ENCODE results near the gene CDH18.

Gene CDH18

GRCh38 chr5:19891658-19892057 lies 96.3 kb downstream of the CDH18 start:
- no peaks in the 10 kb centered on the region for H3K79me2 ChIP-seq (ENCODE audit: insufficient read depth, low read length)
- H4K20me1 ChIP-seq (ENCODE audit: insufficient read depth, low read length) = no peaks in the 10 kb centered on the region
- no peaks in the 10 kb centered on the region for H3K4me1 ChIP-seq (ENCODE audit: insufficient read depth, low read length, severe bottlenecking)
- TF ChIP-seq EZH2 (IDR thresholded peaks at IDR 0.05; ENCODE audit: borderline replicate concordance, low read length) = no peak
- TF ChIP-seq, protein P1, sequence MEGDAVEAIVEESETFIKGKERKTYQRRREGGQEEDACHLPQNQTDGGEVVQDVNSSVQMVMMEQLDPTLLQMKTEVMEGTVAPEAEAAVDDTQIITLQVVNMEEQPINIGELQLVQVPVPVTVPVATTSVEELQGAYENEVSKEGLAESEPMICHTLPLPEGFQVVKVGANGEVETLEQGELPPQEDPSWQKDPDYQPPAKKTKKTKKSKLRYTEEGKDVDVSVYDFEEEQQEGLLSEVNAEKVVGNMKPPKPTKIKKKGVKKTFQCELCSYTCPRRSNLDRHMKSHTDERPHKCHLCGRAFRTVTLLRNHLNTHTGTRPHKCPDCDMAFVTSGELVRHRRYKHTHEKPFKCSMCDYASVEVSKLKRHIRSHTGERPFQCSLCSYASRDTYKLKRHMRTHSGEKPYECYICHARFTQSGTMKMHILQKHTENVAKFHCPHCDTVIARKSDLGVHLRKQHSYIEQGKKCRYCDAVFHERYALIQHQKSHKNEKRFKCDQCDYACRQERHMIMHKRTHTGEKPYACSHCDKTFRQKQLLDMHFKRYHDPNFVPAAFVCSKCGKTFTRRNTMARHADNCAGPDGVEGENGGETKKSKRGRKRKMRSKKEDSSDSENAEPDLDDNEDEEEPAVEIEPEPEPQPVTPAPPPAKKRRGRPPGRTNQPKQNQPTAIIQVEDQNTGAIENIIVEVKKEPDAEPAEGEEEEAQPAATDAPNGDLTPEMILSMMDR (IDR thresholded peaks at IDR 0.05; ENCODE audit: low read length) = no peak
- no peak overlapping the region for H3K9ac ChIP-seq (ENCODE audit: low read length)
- no peaks in the 10 kb centered on the region for H3F3A ChIP-seq (ENCODE audit: insufficient read depth, low read length)
- no peaks in the 10 kb centered on the region for H3K36me3 ChIP-seq (ENCODE audit: insufficient read depth, low read length)
- H3K4me2 ChIP-seq (ENCODE audit: low read length) = no peak overlapping the region
- H3K4me3 ChIP-seq (ENCODE audit: low read depth, low read length, poor library complexity, severe bottlenecking) = no peak overlapping the region
- no peaks in the 10 kb centered on the region for H3K9me3 ChIP-seq (ENCODE audit: low read length)
- H3K27me3 ChIP-seq (ENCODE audit: insufficient read depth, low read length) = no peaks in the 10 kb centered on the region
- H3K9me2 ChIP-seq (ENCODE audit: low read depth, low read length) = no peaks in the 10 kb centered on the region
- H2AFZ ChIP-seq (ENCODE audit: low read length) = no peak overlapping the region
- no peak overlapping the region for H3K27ac ChIP-seq (ENCODE audit: low read depth, low read length, poor library complexity, severe bottlenecking)

- no peaks in the 10 kb centered on the region for H3F3A ChIP-seq (ENCODE audit: insufficient read depth, low read length)
- no peaks in the 10 kb centered on the region for H3K4me1 ChIP-seq (ENCODE audit: insufficient read depth, low read length, severe bottlenecking)
- H2AFZ ChIP-seq (ENCODE audit: low read length) = no peak overlapping the region
- H3K9me3 ChIP-seq (ENCODE audit: low read length) = no peaks in the 10 kb centered on the region
- H3K79me2 ChIP-seq (ENCODE audit: insufficient read depth, low read length) = no peaks in the 10 kb centered on the region
- no peaks in the 10 kb centered on the region for H3K36me3 ChIP-seq (ENCODE audit: insufficient read depth, low read length)
- H3K9ac ChIP-seq (ENCODE audit: low read length) = no peak overlapping the region
- no peaks in the 10 kb centered on the region for H3K27me3 ChIP-seq (ENCODE audit: insufficient read depth, low read length)
- TF ChIP-seq, protein P1 (IDR thresholded peaks at IDR 0.05; ENCODE audit: low read length) = no peak
- no peak for TF ChIP-seq EZH2 (IDR thresholded peaks at IDR 0.05; ENCODE audit: borderline replicate concordance, low read length)
- no peak overlapping the region for H3K27ac ChIP-seq (ENCODE audit: low read depth, low read length, poor library complexity, severe bottlenecking)
- no peak overlapping the region for H3K4me2 ChIP-seq (ENCODE audit: low read length)
- H3K4me3 ChIP-seq (ENCODE audit: low read depth, low read length, poor library complexity, severe bottlenecking) = no peak overlapping the region
- no peaks in the 10 kb centered on the region for H4K20me1 ChIP-seq (ENCODE audit: insufficient read depth, low read length)
- no peaks in the 10 kb centered on the region for H3K9me2 ChIP-seq (ENCODE audit: low read depth, low read length)
Measured at GRCh38 chr5:19886123-19886917, 101.7 kb downstream of the CDH18 start.

- Histone ChIP-seq H3K4me3 (ENCODE audit: low read depth, low read length, poor library complexity, severe bottlenecking) (no peak overlapping the region), H4K20me1 (ENCODE audit: insufficient read depth, low read length) (no peaks in the 10 kb centered on the region), H3K9ac (ENCODE audit: low read length) (no peak overlapping the region), H3K4me1 (ENCODE audit: insufficient read depth, low read length, severe bottlenecking) (no peaks in the 10 kb centered on the region), H3F3A (ENCODE audit: insufficient read depth, low read length) (no peaks in the 10 kb centered on the region), H3K27ac (ENCODE audit: low read depth, low read length, poor library complexity, severe bottlenecking) (no peak overlapping the region), H2AFZ (ENCODE audit: low read length) (no peak overlapping the region), H3K27me3 (ENCODE audit: insufficient read depth, low read length) (no peaks in the 10 kb centered on the region), H3K9me3 (ENCODE audit: low read length) (no peaks in the 10 kb centered on the region), H3K4me2 (ENCODE audit: low read length) (no peak overlapping the region), H3K79me2 (ENCODE audit: insufficient read depth, low read length) (no peaks in the 10 kb centered on the region), H3K36me3 (ENCODE audit: insufficient read depth, low read length) (no peaks in the 10 kb centered on the region), H3K9me2 (ENCODE audit: low read depth, low read length) (no peaks in the 10 kb centered on the region)
- no peak for TF ChIP-seq EZH2 (IDR thresholded peaks at IDR 0.05; ENCODE audit: borderline replicate concordance, low read length)
- TF ChIP-seq, protein P1 (IDR thresholded peaks at IDR 0.05; ENCODE audit: low read length) = no peak
Measured at GRCh38 chr5:19885040-19885824, 102.8 kb downstream of the CDH18 start.

Measured in OCI-LY1 (cell line).